Endothelial cell of umbilical vein (primary cell): ENCODE measurements around the gene ELL2.

Experiments
- CTCF ChIP-seq, 2 donors: IDR thresholded peaks; 1 replicate in 1 of 2; 2 replicates in 1 of 2; pipeline ENCODE4 v1.5.1; 2011; ENCODE audit warnings: low read length in 2 of 2, mild to moderate bottlenecking in 2 of 2, moderate library complexity in 2 of 2, control low read depth in 1 of 2, inconsistent platforms in 1 of 2, low read depth in 1 of 2; ENCODE audit not compliant: insufficient read depth in 1 of 2; ENCODE audit errors: extremely low read depth in 1 of 2
- EZH2 ChIP-seq: IDR thresholded peaks from 2 replicates; pipeline ENCODE4 v1.6.1; 2012; ENCODE audit warnings: borderline replicate concordance, low read depth, mild to moderate bottlenecking, moderate library complexity, low read length, inconsistent platforms; ENCODE audit not compliant: severe bottlenecking
- GATA2 ChIP-seq: IDR thresholded peaks from 2 replicates; pipeline ENCODE4 v1.7.0; 2011; ENCODE audit warnings: low read depth, mild to moderate bottlenecking, moderate library complexity, mixed read lengths, low read length; ENCODE audit not compliant: insufficient read length, insufficient read depth
- JUN ChIP-seq: IDR thresholded peaks from 2 replicates; pipeline ENCODE4 v1.6.1; 2011; ENCODE audit warnings: borderline replicate concordance, low read depth; ENCODE audit not compliant: insufficient read length, insufficient read depth
- MAX ChIP-seq: IDR thresholded peaks from 2 replicates; pipeline ENCODE4 v1.6.1; 2011; ENCODE audit not compliant: insufficient read depth, insufficient read length
- MYC ChIP-seq: IDR thresholded peaks from one replicate; pipeline ENCODE4 v1.6.1; 2011; ENCODE audit warnings: mild to moderate bottlenecking, low read depth, low read length
- POLR2A ChIP-seq: IDR thresholded peaks from 2 replicates; pipeline ENCODE4 v1.6.1; 2012; ENCODE audit warnings: low read depth, mild to moderate bottlenecking, control low read depth, low read length
- POLR2AphosphoS5 ChIP-seq: IDR thresholded peaks from 2 replicates; pipeline ENCODE4 v1.6.1; 2012; ENCODE audit warnings: low read depth, mild to moderate bottlenecking, control low read depth, low read length, moderate library complexity; ENCODE audit not compliant: insufficient read depth

GRCh38 chr5:95863383-95863757 is 98.3 kb downstream of the ELL2 start:
- TF ChIP-seq CTCF (IDR thresholded peaks at IDR 0.05; ENCODE audit: extremely low read depth in 1 of 2, insufficient read depth in 1 of 2, low read depth in 1 of 2, low read length in 2 of 2) (no peak), POLR2A (no peak), MAX (no peak), MYC (no peak), EZH2 (no peak), POLR2AphosphoS5 (no peak), JUN (no peak), GATA2 (no peak)
